ENCODE measurements around the gene STRBP. TPM values are rescaled to one million over a fixed set of nuclear protein-coding genes. Genes with fewer than 3 reads are reported as not detected.
A peak's percentile ranks its signal among the peaks of the same experiment; 100 is the strongest.
"Not testable (repeated sequence)": the region's sequence is repeated elsewhere in the genome, so short reads cannot be mapped to it uniquely, and the experiment has no call there.

Gene STRBP
- total RNA-seq, 1 experiment from 2014 or later, result 14.5 TPM

DNA sequence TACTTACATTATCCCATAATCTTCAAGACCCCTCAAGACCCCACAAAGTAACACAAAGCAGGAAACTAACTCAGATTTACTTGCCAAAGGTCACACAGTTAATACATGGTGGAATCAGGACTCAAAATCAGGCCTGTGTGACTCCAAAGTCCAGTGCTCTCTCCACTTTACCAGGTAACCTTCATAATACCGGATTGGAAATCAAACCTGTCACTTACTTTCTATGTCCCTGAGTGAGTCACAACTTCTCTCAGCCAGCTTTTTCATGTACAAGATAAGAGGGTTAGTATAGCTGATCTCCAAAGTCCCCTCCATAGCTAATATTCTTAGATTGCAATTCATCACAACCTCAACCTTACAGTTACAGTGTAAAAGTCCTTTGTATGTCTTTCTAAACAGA lies 17.1 kb downstream of the STRBP start:
- DNase-seq (ENCODE audit: low read depth), result no peak

DNA sequence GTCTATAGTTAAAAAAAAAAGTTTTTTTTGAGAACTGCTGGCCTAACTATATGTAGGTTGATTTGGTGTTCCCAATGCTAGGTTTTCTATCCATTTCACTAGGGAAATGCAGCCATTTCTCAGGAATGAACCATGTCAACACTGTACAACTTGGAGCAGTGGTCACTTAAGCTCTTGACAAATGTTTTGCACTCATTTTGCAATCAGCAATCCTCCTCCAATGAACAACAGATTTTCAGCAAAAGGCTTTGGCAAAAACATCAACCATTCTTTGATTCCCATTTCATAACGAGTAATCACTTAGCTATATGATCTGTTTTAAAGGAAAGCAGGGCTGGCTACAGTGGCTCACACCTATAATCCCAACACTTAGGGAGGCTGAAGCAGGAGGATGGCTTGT lies 17.9 kb downstream of the STRBP start:
- no peak for DNase-seq (ENCODE audit: low read depth)

DNA sequence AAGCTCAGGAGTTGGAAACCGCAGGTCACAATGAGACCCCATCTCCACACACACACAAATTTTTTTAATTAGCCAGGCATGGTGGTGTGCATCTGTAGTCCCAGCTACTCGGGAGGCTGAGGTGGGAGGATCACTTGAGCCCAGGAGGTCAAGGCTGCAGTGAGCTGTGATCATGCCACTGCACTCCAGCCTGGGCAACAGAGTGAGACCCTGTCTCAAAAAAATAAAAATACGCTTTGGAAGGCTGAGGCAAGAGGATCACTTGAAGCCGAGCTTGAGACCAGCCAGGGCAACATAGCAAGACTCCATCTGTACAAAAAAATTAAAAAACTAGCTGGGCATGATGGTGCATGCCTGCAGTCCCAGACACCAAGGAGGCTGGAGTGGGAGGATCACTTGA lies 19.2 kb downstream of the STRBP start:
- not testable (repeated sequence) for DNase-seq (ENCODE audit: low read depth)

DNA sequence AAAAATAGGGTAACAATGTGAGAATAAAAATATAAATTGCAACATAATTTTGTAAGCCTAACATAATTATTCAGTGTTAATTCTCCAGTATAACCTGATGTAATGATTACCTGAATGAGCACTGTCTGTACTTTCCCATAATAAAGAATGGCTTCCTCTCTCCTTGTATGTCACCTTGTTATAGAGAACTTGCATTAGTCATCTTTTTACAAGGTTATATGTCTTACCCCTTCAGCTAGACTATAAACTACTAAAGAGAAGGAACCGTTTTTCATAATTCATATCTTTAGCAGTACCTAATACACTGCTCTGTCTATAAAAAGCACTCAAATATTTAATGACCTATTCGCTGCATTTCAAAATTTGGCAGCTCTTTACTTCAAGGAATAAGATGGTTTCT lies 19.8 kb downstream of the STRBP start:
- no peak for DNase-seq (ENCODE audit: low read depth)

DNA sequence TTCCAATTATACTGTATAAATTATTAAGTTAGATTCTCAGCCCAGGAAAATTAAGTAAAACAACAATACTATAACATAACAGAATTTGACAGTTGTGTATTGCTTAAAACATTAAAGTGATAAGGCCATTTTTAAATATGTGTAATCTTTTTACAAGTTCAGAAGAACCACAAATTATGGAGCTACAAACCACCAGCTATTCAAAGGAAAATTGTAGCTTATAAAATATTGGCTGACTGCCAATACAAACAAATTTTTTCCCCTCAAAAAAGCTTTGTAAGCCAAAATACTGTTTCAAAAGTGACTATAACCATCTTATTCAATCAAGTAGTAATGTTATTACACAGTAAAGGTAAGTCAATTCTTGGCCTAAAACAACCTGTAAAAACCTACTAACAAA lies 21.9 kb downstream of the STRBP start:
- no peak for DNase-seq (ENCODE audit: low read depth)

DNA sequence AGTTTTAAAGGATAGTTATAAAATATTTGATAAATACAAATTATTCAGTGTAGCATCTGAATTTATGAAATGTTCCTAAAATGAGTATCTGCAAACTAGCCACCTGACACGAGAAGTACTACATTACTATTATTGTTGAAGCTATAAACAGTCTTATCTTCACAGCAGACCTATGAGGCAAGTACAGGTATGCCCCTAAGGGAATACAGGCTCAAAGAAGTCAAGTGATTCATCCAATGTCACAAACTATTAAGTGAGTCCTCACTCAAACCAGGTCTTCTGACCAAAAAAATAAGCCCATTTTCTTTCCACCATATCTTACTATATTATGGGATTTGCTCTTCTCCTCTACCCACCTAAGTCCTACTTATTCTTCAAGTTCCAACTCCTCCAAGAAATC lies 28.7 kb downstream of the STRBP start:
- DNase-seq (ENCODE audit: low read depth), result no peak

DNA sequence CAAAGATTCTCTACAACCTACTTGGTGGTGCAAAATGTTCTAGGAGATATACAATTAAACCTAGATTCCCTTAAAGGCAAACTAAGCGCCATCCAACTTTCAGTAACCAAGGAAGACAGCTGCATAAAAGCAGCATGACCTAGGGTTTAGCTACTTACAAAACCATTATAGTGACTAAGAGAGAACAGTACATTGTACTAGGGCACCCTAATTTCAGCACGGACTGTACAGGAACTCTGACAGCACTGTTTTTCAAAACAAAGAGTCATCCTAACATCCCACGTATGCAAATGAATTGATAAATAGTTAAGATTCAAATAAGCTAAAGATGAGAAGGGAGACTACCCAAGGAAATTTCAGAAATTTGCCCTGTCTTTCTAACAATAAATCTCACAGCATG lies 30.0 kb downstream of the STRBP start:
- no peak for DNase-seq (ENCODE audit: low read depth)

DNA sequence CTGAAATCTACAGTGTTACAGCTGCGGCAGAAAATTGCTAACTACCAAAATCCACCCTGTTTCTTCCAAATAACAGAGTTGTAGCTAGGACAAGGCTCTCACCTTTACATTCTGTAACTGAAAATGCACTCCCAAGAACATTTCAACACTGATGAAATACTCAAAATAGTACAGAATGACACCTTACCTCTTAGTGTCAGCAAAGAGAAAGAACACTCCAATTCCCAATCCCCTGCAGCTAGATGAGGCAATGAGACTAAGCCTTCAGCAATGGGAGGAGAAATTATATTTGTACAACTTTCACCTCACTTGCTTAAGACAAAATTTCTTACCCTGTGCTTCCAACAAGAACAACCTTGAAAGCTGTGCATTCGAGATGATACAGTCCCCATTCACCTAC lies 31.2 kb downstream of the STRBP start:
- DNase-seq (ENCODE audit: low read depth), result no peak

DNA sequence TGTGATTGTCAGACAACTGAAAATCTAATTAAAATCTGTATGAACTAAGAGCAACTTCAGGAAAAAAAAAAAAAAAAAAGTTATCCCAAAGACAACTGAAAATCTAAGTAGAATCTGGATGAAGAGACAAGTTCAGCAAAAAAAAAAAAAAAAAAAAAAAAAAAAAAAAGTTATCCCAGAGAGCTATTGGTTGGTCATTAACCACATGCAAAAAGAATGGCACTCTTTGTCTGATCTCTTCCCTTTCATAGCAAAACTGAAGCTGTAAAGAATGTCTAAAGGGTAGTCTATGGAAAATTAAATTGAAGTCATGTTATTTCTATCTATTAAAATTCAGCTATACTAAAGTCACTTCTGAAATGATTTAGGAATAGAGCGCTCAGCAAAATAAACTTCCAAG lies 32.9 kb downstream of the STRBP start:
- no peak for DNase-seq (ENCODE audit: low read depth)

DNA sequence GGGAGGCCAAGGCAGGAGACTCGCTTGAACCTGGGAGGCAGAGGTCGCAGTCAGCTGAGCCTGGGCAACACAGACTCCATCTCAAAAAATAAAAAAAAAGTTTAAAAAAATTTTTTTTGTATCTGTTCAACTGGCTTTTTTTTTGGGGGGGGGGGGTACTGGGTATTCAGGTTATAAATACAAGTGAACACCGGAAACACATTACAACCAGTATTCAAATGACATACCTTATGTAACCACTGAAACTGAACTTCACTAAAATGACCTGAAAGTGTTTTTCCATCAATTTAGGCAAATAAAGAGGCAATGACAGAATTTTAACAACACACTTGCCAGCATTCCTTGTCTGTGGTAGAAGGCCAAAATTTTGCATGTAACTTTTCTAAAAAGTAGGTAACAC lies 33.5 kb downstream of the STRBP start:
- DNase-seq (ENCODE audit: low read depth), result no peak

DNA sequence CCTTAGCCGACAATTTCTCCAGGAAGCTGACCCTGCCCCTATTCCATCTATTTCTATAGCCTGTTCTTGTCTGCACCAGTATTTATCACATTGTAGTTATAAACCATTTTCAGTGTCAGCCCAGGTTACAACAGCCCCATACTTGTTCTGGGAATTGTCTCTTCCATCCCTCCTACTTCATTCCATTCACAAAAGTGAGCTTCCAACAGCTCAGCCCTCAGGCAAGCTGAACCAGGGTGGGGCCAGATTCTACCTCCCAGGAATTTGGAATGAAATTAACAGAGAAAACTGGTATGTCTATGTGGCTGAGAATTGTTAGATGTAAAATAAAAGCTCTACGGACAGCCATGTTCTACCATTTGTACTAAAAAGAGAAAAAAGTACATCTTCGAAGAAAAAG lies 36.1 kb downstream of the STRBP start:
- no peak for DNase-seq (ENCODE audit: low read depth)

DNA sequence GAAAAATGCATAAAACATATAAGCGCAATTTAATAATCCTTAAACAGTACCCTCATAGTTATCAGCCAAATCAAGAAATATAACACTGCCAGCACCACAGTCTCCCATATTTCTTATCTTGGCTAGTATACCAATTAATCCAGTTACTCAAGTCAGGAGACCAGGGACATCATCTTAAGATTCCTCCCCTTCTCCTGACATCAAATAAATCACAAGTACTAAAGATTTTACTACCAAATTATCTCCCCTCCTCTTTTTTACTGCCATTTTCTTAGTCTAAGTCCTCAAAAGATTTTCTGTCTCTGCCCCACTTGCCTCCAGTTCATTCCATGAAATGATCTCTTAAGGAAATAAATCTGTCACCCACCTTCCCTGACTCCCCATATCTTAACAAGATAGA lies 37.0 kb downstream of the STRBP start:
- no peak for DNase-seq (ENCODE audit: low read depth)

DNA sequence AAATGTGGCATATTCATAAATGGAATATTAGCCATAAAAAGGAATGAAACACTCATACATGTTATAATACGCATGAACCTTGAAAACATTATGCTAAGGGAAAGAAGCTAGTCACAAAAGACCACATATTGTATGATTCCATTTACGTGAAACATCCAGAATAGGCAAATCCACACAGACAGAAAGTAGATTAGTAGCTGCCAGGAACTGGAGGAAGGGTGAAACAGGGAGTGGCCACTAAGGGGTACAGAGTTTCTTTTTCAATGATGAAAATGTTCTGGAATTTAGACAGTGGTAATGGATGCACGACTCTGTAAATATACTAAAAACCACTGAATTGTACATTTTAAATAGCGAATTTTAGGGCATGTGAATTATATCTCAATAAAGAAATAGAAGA lies 39.4 kb downstream of the STRBP start:
- no peak for DNase-seq (ENCODE audit: low read depth)

DNA sequence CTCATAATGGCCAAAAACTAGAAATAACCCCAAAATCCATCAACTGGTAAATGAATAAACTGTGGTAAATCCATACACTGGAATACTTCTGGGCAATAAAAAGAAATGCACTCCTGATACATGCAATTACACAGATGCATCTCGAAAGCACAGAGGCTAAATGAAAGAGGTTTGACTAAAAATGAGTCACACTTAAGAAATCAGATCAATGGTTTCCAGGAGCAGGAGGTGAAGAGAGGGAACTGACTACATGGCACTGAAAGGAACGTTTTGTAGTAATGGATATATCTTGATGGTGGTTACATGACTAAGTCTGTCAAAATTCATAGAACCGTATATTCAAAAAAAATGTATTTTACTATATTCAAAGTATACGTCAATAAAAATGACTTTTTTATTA lies 42.4 kb downstream of the STRBP start:
- peak; percentile 59 for DNase-seq (ENCODE audit: low read depth)

DNA sequence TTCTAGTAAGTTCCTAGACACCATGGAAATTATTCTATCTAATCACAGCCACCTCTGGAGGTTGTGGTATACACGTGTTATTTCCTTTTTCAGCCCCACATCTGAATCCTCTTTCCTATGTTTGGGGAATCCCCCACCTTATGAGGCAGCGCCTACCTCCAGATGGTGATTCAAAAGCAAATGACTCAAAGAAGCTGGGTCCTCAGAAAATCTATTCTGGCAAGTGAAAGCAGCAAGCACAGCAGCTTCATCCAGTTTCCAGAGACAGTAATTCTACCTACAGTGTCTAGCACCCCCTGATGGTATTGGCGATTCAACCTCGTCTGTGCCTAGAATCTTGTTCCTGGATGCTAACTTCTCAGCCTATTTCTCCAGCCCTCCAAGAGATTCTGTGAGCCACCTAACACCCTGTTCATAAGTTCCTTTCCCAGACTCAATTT lies 43.0 kb downstream of the STRBP start:
- DNase-seq (ENCODE audit: low read depth), result peak; percentile 84

DNA sequence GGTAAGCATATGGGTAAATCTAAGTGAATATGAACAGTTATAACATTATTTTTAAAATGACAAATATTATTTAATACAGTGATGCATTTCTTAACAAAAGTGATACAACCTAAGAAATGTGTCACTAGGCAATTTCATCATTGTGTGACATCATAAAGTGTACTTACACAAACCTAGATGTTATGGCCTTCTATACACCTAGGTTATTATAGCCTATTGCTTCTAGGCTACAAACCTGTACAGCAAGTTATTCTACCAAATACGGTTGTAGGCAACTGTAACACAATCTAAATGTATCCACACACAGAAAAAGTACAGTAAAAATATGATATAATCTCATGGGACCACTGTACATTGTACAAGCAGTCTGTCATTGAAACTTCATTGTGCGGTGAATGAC lies 48.3 kb downstream of the STRBP start:
- DNase-seq (ENCODE audit: low read depth), result no peak

DNA sequence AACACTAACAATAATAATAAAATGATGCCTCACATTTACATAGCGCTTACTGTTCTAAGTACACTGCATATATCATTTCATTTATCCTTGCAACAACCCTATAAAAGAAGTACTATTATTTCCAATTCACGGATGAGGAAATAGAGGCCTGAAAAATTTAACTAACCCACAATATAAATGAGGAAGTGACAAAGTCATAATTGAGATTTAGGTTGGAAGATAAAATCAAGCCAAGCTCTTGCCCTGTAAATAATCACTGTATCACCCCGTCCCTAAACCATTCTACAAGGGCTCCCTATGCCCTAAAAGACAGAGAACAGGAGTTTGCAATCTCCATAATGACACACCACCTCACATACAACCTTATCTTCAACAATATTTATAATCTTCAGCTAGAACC lies 49.6 kb downstream of the STRBP start:
- no peak for DNase-seq (ENCODE audit: low read depth)

DNA sequence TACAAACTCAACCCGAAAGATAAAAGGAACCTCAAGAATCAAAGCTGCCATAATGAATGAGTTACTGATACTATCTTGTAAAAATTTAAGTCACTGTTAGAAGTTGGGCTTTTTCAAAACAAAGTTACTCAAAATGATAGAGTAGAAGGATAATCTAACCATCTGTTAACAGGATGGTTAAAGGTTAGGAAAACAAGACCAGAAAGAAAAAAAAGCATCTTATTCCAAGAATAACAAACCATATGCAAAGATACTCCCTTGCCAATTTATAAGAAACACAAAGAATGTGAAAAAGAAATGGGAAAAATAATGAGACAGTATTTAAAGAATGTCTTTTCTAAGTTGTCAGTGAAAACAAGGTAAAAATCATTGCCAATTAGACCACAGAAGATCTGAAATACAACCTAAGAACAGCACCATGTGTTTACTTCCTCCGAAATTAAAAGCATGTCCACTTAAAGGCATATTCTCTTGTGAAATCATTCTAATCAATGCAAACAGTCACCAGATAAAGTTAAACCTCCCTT lies 51.2 kb downstream of the STRBP start:
- DNase-seq (ENCODE audit: low read depth), result no peak

DNA sequence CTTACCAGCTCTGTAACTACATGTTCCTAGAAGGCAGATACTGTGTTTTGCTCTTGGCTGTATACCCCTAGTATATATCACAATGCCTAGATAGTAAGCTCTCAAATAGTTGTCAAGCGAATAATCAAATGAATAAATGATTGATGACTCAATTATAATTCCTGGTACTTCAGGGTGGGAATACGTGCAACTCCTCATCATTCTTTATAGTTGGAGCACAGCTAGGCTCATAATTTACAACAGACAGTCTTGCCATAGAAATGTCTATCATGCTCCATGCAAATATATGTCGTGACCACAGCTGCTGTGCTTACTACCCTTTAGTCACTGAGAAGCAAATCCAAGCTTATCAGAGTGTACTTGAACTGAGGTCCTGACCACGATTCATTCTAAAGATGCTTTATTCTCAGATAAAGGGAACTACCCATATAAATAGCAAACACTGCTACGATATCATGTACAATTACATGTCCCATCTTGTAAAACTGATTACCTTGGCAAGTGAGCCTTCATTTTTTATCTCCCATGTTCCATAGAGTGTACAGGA lies 52.1 kb downstream of the STRBP start:
- no peak for DNase-seq (ENCODE audit: low read depth)

DNA sequence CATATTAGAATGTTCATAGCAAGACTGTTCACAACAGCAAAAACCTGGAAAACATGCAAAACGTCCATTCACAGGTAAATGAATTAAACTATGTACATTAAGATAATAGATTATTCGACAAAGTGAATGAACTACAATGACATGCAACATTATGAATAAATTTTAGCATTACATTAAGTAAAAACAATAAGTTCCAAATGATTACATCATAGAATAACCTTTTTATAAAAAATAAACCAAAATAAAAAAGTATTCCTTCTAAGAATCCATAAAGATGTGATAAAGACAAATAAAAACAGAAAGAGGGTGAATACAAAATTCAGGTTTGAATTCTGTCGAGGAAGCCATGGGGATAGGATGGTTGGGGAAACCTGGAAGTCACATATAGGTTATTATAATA lies 57.3 kb downstream of the STRBP start:
- no peak for DNase-seq (ENCODE audit: low read depth)

DNA sequence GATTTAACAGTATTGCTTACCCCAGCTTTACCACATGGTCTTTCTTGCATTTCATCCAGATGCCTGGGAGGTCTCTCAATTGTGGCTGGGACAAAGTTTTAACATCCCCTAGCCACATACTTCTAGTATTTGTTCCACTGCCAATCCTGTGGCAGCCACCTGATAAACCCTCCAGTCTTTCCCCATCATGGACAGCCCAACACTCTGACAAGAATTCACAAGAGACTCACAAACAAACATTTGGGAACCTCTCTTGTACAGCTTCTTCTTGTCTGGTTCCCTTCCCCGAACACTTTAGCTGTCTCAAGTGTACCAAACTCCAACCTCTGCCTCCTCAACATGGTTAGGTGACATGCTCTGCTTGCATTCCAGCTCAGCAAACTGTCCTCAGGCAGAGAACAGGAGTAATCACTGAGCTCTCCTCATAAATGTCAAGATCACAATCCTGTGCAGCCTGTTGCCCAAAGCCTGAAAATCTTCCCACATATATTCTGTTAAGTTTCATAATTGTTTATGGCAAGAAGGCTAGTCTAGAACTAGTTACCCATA lies 59.7 kb downstream of the STRBP start:
- DNase-seq (ENCODE audit: low read depth), result no peak

DNA sequence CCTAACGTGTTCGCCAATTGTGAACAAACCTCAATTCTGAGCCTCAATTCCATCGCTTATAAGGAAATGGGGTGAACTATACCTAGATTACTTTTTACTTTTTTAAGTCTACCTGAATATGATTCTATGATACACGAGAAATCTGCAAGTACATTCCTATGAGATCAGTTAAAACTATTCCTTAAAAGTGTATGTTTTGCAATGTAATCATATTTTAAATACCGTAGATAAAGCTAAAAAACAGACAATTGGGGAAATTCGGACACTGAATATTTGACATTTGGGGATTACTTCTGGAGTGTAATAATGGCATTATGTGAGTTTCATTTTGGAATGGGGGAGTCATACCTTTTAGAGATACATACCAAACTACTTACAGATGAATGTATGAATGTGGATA lies 62.3 kb downstream of the STRBP start:
- DNase-seq (ENCODE audit: low read depth), result no peak

DNA sequence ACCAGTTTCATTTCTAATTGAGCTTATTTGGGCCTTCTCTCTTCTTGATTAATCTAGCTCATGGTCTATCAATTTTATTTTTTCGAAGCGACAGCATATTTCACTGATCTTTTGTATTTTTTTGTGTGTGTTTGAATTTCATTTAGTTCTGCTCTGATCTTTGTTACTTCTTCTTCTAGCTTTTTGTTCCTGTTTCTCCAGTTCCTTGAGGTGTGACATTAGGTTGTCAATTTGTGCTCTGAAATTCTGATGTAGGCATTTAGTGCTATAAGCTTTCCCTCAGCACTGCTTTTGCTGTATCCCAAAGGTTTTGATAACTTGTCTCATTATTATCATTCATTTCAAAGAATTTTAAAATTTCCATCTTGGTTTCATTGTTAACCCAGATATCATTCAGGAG lies 67.3 kb downstream of the STRBP start:
- no peak for DNase-seq (ENCODE audit: low read depth)

DNA sequence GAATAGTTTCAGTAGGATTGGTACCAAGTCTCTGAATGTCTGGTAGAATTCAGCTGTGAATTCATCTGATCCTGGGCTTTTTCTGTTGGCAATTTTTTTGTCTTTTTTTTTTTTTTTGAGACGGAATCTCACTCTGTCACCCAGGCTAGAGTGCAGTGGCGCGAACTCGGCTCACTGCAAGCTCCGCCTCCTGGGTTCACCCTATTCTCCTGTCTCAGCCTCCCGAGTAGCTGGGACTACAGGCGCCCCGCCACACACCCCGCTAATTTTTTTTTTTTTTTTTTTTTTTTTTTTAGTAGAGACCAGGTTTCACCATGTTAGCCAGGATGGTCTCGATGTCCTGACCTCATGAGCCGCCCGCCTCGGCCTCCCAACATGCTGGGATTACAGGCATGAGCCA lies 67.9 kb downstream of the STRBP start:
- not testable (repeated sequence) for DNase-seq (ENCODE audit: low read depth)
